ENCODE results near the gene HLA-A. TPM values are rescaled to one million over a fixed set of nuclear protein-coding genes. Genes with fewer than 3 reads are reported as not detected.

The HLA-A gene
- total and polyA plus RNA-seq, 2 of the 13 experiments (the other 11 are each of a cell fraction or from before 2014, with no cell fraction given): 345 to 527 TPM

- Histone ChIP-seq H3K4me1 (ENCODE audit: insufficient read depth, low read length) (peaks cover 22% of the 10 kb centered on the region), H3K36me3 (replicated peaks in 1 of 2; ENCODE audit: control insufficient read depth in 1 of 2, insufficient read depth in 2 of 2, low read length in 2 of 2) (no peaks in the 10 kb centered on the region), H4K20me1 (ENCODE audit: insufficient read depth, low read length) (no peaks in the 10 kb centered on the region), H3K27me3 (ENCODE audit: control insufficient read depth in 1 of 2, insufficient read depth in 2 of 2, low read length in 2 of 2) (no peaks in the 10 kb centered on the region), H3K9ac (ENCODE audit: insufficient read depth, low read depth, low read length) (no peak overlapping the region), H3K27ac (ENCODE audit: extremely low read length, insufficient read depth, low read length) (no peak overlapping the region), H3K79me2 (ENCODE audit: insufficient read depth, low read length) (no peaks in the 10 kb centered on the region), H2AFZ (ENCODE audit: low read length) (no peak overlapping the region), H3K9me3 (ENCODE audit: low read length) (no peaks in the 10 kb centered on the region), H3K4me2 (ENCODE audit: low read depth, low read length) (no peak overlapping the region), H3K4me3 (replicated peaks in 1 of 3; ENCODE audit: insufficient read depth in 1 of 3, low read depth in 2 of 3, low read length in 3 of 3) (no peak overlapping the region)
- 61% methylated on average over 3 of the region's 3 CpGs for WGBS (ENCODE audit: low lambda C conversion rate)
- no TSS peak for BruUV-seq (replicated peaks)
- ChIA-PET CTCF (ENCODE audit: low intra/inter-chr PET ratio, low total read pairs) (no interaction called here), POLR2A (no interaction called here)
- in situ Hi-C loops (cut with HindIII; ENCODE audit: extremely low pct_ligation_motif_present, low pct_unique_long_range_greater_than_20kb): no loop called here
- FAIRE-seq: no peak
- no peak for DNase-seq (ENCODE audit: low spot score)
- intact Hi-C loops (cut with micrococcal nuclease; ENCODE audit: unreplicated experiment): no loop called here
- no peak for TF ChIP-seq XBP1 (CRISPR knock-in tag; IDR thresholded peaks at IDR 0.05)
- TF ChIP-seq ZBTB20 (CRISPR knock-in tag; IDR thresholded peaks at IDR 0.05; ENCODE audit: borderline replicate concordance, low read depth): no peak
- TF ChIP-seq PBX3 (CRISPR knock-in tag; IDR thresholded peaks at IDR 0.05; ENCODE audit: borderline replicate concordance): no peak
- TF ChIP-seq MAFK (conservative IDR thresholded peaks at IDR 0.05 in 1 of 2, IDR thresholded peaks at IDR 0.05 in 1 of 2; ENCODE audit: low read length in 2 of 2): peak; percentile 77 to 85
- no peak for TF ChIP-seq DPF2 (CRISPR knock-in tag; IDR thresholded peaks at IDR 0.05; ENCODE audit: borderline replicate concordance, low read depth)
- TF ChIP-seq MXD4 (CRISPR knock-in tag; IDR thresholded peaks at IDR 0.05): no peak
- peak; percentile 72; the same call in 1 of the 2 replicates for TF ChIP-seq MAFF (IDR thresholded peaks at IDR 0.05; ENCODE audit: low read depth, low read length)
- no peak for TF ChIP-seq TARDBP (CRISPR knock-in tag; IDR thresholded peaks at IDR 0.05)
- no peak for TF ChIP-seq TRIM22 (IDR thresholded peaks at IDR 0.05)
- no peak for TF ChIP-seq HOXA3 (CRISPR knock-in tag; IDR thresholded peaks at IDR 0.05)
- ATAC-seq: no peak
Observed at GRCh38 chr6:29984232-29984631, 41.9 kb downstream of the HLA-A start.

Data from HepG2 (cell line).